ENCODE results near the gene ARHGAP24.

Gene ARHGAP24

GRCh38 chr4:85707611-85708010 lies 232.7 kb downstream of the ARHGAP24 start:
- no peak for DNase-seq

- DNase-seq = no peak
Observed at GRCh38 chr4:85708468-85708867, 233.5 kb downstream of the ARHGAP24 start.

- no peak for DNase-seq
Observed at GRCh38 chr4:85713005-85713404, 238.1 kb downstream of the ARHGAP24 start.

DNA sequence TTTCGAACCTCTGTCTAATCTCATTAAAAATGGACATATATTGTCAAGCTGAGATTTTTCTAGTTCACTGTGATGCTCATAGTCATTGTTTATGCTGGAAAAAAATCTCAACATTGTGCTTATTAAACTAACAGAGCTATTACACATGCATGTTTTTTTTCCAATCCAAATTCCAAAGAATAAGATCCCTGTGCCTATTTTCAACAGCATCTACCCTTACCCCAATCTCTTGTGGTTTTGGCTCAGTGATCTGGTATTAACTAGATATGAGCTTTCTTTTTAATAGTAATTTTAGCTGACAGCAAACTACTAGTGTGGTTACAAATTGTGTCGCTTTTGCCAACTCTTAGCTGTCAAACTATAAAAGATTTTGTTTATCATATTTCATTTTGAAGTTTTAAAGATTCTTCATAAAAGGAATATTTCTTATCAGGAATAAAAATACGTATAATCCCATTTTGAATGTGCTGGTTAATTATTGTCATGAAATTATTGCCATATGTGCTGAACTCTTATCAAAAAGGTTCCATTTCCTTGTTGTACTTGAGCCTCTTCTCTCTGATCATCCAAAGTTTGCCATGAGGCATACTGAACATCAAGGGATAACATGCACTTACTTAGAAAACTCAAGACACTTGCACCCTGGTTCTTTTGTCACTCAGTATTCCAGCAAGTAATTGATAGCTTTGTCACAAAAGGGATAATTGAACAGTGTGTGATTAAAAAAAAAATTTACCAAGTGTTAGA lies 241.2 kb downstream of the ARHGAP24 start:
- no peak for DNase-seq

DNA sequence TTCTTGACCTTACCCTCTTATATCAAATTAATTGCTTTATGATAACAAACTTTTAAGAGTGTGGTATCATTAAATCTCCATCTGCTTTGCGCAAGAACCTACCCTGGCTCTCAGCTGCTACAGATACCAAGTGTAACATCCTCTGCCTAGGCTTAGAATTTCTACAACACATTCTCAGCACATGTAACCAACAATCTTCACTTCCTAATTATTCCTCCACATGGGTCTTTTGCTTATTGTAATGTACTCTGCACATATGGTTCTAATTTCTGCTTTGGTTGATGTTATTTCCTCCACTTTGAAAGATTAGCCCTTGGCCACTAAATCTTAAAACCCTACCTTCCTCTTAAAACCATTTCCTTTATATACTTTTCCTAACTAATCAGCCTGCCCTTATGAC lies 242.4 kb downstream of the ARHGAP24 start:
- DNase-seq = no peak

- DNase-seq = no peak
Observed at GRCh38 chr4:85717847-85718246, 242.9 kb downstream of the ARHGAP24 start.

GRCh38 chr4:85720735-85721134 lies 245.8 kb downstream of the ARHGAP24 start:
- no peak for DNase-seq

- no peak for DNase-seq
Observed at GRCh38 chr4:85722401-85722800, 247.5 kb downstream of the ARHGAP24 start.

DNA sequence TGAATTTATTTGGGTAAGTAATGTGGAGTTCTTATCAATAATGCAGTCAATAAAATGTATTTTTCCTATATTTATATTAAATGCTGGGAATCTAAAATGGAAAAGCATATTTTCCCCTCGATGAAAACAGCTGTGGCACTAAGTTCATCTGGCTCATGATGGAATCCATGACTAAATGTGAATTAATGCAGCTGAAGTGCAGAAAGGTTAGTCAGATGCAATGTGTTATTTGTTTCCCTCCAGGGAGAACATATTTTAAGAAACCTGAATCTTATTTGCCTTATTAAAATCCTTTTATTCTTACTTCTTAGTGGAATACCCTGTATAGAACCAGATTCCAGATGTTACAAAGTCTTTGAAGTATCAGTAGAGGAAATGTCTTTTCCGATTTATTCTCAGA lies 247.9 kb downstream of the ARHGAP24 start:
- no peak for DNase-seq

GRCh38 chr4:85724791-85725563 lies 250.0 kb downstream of the ARHGAP24 start:
- no peak for DNase-seq

DNA sequence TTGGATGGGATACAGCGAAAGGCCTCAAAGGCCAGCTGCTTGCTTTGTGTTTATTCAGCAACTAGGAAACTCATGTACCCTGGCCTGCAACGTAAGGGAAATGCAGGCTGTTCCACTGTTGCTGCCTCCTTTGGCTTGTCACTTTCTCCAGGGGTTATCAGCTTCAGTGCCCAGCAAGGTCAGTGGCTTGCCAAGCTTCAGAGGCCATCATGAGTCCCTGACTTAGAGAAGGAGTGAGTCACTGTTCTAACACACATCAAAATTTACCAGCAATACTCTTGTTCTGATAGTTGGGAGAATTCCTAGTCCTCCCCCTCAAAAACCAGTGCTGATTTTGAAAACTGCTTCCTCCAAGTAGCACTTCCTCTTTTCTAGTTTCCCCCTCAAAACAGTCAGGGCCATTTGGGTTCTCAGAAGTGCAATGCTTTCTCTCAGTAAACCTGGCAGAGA lies 250.8 kb downstream of the ARHGAP24 start:
- DNase-seq = no peak

GRCh38 chr4:85726555-85726954 lies 251.6 kb downstream of the ARHGAP24 start:
- no peak for DNase-seq

DNA sequence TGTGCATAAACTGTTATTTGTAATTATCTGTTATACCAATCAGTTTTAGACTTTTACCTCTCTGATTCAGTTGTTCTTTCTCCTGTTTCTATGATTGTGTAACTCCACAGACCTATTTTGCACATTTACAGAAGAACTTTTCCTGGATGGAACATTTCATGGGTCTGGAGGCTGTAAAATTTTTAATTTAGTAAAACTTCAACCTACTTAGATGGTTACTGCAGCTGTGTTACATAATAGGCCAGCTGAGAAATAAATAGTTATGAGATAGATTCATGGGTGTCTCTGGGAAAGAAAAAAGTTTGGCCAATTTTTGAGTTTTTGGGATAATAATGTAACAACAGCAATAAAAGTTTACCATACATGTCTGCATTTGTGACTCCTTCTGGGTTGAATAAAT lies 253.5 kb downstream of the ARHGAP24 start:
- DNase-seq = no peak

DNA sequence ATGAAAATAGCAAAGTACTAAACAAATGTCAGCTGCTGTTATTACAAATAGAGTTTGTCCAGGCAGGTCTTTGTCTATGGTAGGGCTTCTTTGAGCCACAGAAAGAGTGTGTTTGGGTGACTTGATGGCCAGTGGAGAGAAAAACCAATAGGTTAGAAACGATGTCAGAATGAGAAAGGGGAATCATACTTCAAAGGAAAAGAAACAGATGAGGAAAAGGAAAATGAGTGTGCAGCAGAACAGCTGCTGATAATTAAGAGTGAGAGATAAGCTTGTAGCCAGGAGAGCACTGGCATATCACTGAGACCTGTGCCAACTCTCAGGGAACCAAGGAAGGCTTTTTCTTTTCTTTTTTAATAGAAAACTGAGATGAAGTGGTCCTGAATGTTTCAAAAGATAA lies 257.2 kb downstream of the ARHGAP24 start:
- DNase-seq = no peak

DNA sequence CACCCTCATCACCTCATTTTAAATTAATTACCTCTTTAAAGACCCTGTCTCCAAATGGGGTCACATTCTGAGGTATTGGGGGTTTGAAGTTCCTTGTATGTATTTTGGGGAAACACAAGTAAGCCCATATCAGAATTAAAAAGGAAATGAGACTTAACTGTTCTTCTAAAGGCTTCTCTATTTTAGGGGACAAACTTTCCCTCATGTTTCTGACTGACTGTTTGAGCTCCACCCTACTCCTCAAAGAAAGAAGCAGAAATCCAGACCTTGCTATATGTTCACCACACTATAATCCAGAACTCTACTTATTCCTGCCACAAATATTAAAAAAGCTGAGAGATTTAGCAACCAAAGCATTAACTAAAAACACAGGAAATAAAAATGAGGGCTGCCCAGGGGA lies 258.8 kb downstream of the ARHGAP24 start:
- no peak for DNase-seq

DNA sequence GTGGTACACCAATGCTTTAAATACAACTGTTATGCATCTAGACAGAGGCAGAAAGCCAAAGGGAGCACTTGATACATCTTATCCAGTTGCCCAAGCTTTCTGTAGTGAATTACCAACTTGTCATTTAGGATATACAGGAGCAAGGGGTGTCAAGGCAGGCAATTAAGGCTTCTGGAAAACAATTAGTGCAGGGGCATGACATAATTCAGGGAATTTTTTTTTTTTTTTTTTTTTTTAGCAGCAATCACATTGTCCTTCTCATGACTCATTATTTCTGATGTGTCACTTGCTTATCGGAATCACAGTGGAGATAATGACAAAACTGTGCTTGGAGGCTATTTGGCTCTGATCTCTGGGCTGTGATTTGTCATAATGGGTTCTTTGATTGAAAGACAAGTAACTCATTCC lies 259.5 kb downstream of the ARHGAP24 start:
- no peak for DNase-seq

DNA sequence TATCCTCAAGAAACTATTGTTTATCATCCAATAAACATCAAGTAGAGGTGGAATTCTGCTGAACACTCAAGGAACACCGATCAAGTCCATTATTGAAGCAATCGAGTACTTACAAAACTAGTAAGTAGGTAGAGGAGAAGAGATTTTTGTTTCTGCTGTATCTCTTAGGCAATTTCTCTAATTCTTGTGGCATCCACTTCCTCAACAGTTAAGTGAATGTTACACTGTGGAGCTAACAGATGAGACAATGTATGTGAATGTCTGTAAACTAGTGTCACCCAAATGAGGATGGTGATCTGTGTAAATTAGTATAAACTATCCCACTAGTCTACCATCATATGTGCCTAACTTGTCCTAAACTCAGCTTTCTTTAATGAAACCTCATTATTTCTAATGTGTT lies 261.6 kb downstream of the ARHGAP24 start:
- no peak for DNase-seq

DNA sequence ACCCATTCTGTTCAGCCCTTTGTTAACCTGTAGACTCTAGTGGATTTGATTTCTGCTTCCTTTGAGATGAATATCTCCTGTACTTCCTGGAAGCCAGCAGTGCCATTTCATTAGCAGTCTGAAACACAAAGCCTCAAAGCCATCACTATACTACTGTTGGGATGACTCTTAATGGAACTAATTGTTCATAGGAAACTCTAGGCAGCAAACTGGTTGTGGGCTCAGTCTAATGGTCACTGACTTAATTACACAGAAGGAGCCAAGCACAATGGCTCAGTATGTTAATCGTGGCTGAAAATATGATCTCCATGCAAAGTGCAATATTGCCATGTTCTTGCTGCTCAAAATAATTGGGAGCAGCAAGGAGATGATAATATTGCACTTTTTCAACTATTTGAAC lies 262.3 kb downstream of the ARHGAP24 start:
- no peak for DNase-seq

- no peak for DNase-seq
Observed at GRCh38 chr4:85738721-85739120, 263.8 kb downstream of the ARHGAP24 start.

GRCh38 chr4:85740431-85740861 lies 265.5 kb downstream of the ARHGAP24 start:
- no peak for DNase-seq

DNA sequence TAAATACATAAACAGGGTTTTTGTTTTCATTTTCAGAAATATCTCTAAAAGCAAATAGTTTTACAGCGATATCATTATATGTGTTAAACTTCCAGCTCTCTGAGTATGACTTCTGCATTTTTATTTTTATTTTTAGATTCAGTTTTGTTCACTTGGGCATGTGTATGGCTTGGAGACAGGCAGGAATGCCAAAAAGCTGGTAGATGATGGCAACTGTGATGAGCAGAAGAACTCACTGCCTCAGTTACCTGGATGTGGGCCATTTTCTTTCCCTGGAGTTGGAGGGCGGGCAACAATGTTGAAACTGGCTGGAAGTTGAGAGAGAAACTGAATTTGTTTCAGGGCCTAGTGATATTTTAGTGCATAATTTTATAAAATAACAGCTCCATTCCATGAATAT lies 266.4 kb downstream of the ARHGAP24 start:
- no peak for DNase-seq

DNA sequence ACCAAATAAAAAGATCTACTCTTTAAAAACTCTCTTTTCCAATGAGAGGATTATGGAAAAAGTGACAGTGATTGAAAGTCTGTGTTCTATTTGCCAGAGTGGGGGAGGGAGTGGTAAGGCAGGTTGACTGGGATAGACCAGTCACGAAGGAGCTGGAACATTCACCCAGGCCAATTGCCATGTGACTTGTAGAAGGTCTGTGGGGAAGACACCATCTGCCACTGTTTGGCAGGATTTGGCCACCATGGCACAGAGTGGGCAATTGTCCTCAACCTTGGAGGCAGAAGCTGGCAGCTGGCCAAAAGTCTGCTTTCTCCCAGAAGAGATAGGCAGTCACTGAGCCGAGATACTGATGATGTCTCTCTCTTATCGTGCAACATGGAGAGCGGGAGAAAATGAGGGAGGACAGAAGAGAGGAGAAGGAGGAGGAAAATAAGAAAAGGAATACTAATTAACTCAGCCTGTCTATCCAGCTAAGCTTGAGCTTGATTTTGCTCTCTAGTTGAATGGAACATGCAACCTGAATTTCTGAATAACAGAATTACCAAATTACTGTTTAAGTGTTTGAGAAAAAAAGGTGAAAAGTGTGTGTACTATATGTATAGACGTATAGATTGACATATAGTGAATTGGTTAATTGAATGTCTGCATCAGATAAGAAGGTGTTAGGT lies 267.1 kb downstream of the ARHGAP24 start:
- no peak for DNase-seq

DNA sequence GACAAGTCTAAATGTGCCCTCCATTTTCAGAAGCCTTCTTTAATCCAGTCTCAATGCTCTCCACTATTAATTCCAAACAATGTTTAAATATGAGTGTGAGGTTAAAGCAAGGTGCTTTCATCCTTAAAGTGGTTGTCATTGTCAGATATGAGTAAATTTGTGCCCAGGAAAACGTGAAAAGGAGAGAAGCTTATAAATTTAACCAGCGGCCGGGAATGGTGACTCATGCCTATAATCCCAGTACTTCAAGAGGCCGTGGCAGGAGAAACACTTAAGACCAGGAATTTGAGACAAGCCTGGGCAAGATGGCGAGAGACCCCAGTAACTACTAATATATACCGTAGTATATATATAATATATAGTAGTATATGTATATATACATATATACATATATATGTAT lies 270.0 kb downstream of the ARHGAP24 start:
- no peak for DNase-seq

DNA sequence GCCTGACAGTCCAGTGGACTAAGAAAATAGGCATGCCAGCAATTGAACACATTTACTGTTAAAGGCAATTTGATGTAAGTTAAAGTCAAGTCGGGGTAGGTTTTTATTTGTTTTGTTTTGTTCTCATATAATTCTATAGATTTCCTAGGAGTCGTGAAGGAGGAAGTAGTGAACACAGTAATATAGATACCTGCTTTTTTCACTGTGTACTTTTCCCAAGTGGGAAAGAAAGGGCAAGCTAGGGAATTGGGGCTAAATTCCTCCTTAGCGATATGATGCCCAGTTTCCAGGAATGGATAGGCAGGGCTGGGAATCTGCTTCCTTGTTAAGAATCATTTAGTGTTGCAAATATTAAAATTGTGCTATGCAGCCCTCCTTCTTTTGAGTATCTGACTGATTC lies 271.0 kb downstream of the ARHGAP24 start:
- no peak for DNase-seq

All from activated CD4-positive, alpha-beta T cell treated with anti-CD3 and anti-CD28 coated beads, Interleukin-2, amount 50 U/mL, for 16 hours (primary cell).